Left lobe of liver (tissue), 2 donors: ENCODE data around the gene TMED1. TPM values are rescaled to one million over a fixed set of nuclear protein-coding genes. Genes with fewer than 3 reads are reported as not detected.
"Not testable (repeated sequence)": the region's sequence is repeated elsewhere in the genome, so short reads cannot be mapped to it uniquely, and the experiment has no call there.

Experiments
- ATAC-seq: fragments of 200-7000 bp; cut with Tn5 transposase; one replicate; pipeline ENCODE4 v1.9.1; 2020; ENCODE audit warnings: mild to moderate bottlenecking, moderate library complexity
- DNase-seq: peaks from one replicate; pipeline ENCODE4 v3.0.0-alpha.2; 2020; ENCODE audit warnings: low spot score
- total RNA-seq: library from RNA; stranded (reverse); gene quantifications from one replicate; pipeline ENCODE4 v1.2.1, GENCODE V29; 2021
- donor health status: DM: no; HTN: no; CAD: no; lungs with moderate emphysema.
- donor health status: DM: no; HTN: yes; CAD: no.

Gene TMED1
- total RNA-seq = 21.9 TPM

DNA sequence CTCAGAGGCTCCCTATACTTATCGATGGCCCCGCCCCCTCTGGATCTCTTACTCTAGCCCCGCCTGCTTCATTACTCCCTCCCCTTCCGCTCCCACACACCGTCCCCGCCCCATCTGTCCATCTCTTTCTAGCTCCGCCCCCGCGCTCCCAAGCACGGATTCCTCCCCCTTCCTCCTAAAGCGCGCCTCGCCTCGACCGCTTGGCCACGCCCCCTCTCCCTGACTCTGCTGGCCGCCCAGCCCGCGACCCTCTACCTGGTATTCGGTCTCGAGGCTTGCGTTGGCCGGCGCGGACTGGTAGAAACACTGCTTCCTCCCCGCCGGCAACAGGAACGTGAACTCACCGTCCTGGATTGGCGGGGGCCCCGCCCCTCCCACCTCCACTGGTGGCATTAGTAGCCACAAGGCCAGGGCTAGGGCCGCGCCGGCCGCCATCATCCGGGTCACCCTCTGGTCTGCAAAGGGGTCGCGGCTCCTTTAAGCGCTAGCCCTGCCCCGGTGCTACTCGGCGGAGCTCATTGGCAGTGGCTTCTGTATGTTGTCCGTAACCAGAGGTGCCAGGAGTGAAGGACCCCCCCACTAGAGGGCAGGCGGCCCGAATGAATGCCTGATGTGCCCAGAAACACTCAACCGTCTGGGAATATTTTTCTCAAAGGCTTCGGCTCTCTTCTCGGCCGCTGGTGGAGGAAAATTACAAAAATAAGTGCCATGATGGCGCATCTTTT, at the start of gene TMED1:
TMED1 (minus strand) TSS at position 459 of the 725 bp plus-strand sequence; CDS start at position 438, 21 bp downstream.
- ATAC-seq = peak; percentile 84
- DNase-seq = peak; percentile 100

DNA sequence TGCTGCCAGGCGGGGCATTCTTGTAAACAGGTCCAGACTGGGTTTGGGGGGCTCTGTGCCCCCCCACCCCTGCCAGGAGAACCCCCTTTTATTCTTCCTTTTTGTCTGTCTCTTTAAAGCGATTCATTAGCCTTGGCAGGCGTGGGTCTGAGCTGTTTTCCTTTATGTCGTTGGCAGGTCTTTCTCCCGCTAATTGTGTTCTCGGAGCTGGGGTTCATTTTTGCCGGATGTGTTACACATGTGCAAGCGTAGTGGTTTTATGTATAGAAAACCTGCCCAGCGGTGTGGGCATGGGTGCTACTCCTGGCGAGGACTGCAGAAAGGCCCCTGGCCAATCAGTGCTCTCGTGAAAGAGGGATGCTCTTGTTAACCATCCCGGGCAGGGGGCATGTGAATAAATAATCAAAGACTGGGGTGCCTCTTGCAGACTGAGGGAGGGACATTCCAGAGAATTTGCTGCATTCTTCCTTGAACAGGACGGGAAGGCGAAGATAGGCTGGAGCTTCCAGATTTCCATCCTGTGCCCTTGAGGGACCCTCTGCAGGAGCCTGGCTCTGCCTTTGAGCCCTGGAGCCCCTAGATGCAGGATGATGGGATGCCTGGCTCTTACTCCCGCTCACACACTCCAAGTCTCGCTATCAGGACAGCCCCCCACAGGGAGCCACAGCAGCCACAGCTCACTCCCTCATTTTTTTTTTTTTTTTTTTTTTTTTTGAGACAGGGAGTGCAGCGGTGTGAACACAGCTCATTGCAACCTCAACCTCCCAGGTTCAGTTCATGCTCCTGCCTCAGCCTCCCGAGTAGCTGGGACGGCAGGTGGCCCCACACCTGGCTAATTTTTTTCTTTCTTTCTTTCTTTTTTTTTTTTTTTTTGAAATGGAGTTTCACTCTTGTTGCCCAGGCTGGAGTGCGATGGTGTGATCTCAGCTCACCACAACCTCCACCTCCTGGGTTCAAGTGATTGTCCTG, 49.5 kb upstream of the TMED1 start:
- DNase-seq (no peak), ATAC-seq (no peak)

DNA sequence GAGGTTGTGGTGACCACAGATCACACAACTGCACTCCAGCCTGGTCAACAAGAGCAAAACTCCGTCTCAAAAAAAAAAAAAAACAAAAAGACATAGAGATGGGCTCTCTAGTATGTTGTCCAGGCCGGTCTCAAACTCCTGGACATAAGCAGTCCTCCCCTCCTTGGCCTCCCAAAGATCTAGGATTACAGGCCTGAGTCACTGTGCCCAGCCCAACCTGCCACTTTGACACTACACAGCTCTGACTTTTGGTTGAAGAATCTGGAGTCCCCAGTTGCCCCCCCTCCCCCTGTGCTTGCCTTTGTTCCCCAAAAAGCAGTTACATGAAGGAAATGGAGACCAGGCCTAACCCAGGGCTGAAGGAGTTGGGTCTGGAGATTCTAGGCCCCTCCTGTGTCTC, 48.3 kb upstream of the TMED1 start:
- DNase-seq = no peak
- no peak for ATAC-seq

DNA sequence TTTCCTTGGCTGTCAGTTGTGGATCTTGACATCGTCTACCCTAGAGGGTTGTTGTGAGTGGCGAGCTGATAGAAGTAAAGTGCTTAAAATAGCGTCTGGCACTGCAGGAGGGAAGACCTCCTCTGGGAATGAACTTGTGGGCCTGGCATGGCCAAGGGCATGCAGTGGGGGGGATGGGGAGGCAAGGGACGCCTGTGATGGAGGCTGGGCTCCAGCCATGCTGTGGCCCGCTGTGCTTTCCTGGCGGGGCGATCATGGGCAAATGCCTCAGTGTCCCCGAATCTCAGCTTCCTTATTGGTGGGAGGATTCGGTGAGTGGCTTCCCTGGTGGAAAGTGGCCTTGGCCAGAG, 46.1 kb upstream of the TMED1 start:
- DNase-seq = no peak
- ATAC-seq = no peak

- DNase-seq = peak; percentile 64
- ATAC-seq = peak; percentile 69
Observed at GRCh38 chr19:10881403-10882107, 45.5 kb upstream of the TMED1 start.

DNA sequence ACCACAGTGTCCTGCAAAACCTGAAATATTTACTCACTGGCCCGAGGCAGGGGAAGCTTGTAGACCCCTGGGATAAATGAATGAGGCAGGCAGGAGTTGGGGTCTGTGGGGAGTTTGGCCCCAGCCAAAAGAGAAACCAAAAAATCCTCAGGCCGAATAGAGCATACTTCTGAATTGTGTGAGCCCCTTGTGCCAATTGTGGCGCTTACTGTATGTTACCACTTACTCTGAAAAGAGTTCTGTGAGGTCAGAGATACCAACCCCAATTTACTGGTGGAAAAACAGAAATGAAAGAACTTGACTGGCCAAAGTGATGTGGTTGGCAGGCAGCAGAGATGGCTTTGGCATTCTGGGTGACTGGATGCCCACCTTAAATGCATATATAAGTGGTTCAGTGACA, 42.2 kb upstream of the TMED1 start:
- DNase-seq = no peak
- ATAC-seq = no peak

GRCh38 chr19:10877608-10878007, 41.6 kb upstream of the TMED1 start:
- DNase-seq, ATAC-seq: not testable (repeated sequence)

GRCh38 chr19:10876459-10877240, 40.6 kb upstream of the TMED1 start:
- ATAC-seq = no peak
- no peak for DNase-seq

- ATAC-seq = no peak
- DNase-seq = no peak
Observed at GRCh38 chr19:10874024-10874423, 38.0 kb upstream of the TMED1 start.

DNA sequence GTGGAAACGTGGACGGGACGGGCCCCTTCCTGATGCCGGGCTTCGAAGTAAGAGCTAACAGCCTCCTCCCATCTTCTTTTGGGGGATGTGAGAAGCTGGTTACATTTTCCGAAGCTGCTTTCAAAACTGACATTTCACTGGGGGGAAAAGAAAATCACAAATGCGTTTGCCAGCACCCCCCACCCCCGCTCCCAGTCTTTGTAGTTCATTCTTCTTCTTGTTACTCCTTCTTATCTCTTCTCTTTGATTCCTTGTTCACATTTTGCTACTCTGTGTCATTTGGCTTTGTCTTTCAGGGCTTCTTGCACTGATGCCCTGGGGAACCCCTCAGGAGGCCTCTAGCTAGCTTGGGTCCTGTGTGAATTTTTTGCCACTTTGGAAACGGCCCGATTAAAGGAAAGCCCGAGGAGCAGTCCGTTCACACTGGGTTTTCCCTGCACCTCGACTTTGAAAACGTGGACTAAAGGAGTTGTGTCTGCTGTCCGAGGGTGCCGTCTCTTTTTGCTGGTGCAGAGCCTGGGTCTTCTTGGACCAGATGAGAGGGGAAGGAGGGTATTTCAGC, 36.6 kb upstream of the TMED1 start:
- DNase-seq = no peak
- ATAC-seq = no peak

GRCh38 chr19:10871711-10872545, 35.9 kb upstream of the TMED1 start:
- no peak for ATAC-seq
- peak; percentile 70 for DNase-seq

GRCh38 chr19:10870955-10871603, 35.1 kb upstream of the TMED1 start, which contains the start of gene CARM1:
CARM1 (plus strand) TSS chr19:10871553; CDS start chr19:10871703, 150 bp downstream.
- peak; percentile 90 for ATAC-seq
- peak; percentile 100 for DNase-seq

DNA sequence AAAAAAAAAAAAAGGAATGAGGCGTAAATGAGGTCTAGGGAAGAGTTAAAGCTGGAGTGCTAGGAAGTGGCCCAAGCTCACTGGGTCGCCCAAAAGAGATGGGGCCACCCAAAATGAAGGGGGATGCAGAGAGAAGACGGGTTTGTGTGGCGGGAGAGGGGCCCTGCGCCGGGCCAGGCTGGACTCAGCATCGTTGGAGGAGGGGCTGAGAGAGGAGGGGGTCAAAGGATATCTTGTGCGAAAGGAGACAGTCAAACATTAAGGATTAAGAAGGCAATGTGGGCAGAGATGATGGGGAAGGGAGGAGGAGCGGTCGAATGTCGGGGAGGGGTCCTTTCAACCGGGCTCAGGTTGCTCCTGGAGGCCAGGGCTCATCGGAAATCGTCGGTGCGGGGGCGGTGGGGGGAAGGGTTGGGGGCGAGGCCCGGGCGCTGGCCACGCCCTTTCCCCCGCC, 34.5 kb upstream of the TMED1 start:
- ATAC-seq (no peak), DNase-seq (no peak)

GRCh38 chr19:10869872-10870311, 33.9 kb upstream of the TMED1 start:
- not testable (repeated sequence) for ATAC-seq, DNase-seq

DNA sequence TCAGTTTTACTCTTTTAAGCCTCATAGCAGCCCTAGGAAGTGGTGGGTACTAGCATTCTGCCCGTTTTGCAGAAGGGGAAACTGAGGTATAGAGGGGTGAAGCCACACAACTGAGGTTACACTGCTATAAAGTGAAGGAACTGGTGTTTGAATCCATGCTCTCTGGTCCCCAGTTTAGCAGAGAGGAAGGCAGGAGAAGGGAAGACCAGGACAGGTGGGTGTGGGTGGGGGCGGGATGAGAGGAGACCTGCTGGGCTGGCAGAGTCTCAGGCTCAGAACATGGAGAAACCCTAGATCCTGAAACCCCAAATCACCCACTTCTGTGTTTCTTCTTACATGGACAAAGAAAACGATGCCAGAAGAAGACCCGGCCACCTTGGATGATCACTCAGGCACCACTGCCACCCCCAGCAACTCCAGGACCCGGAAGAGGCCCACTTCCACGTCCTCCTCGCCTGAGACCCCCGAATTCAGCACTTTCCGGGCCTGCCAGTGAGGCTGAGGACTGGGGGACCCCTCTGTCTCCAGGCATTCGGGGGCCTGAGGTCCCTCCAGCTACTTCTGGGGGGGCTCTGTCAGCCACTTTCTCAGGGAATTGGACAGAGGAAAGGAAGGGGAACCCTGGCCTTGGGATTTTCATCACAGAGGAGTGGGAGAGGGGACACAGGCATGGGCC, 33.0 kb upstream of the TMED1 start:
- no peak for ATAC-seq

GRCh38 chr19:10866495-10866894, 30.5 kb upstream of the TMED1 start:
- no peak for ATAC-seq
- DNase-seq = no peak

More for the DNA sequence above, 33.0 kb upstream of the TMED1 start:
- no peak for DNase-seq

- ATAC-seq (peak; percentile 95), DNase-seq (peak; percentile 83)
Observed at GRCh38 chr19:10864538-10864899, 28.5 kb upstream of the TMED1 start.
